ENCODE results near the gene KLHL40. TPM values are rescaled to one million over a fixed set of nuclear protein-coding genes. Genes with fewer than 3 reads are reported as not detected.

Gene KLHL40
- total and polyA plus RNA-seq, 4 donors: 0.05 TPM; not detected in 3

GRCh38 chr3:42694366-42694765 lies 9.0 kb downstream of the KLHL40 start:
- Histone ChIP-seq H3K27me3 (ENCODE audit: control insufficient read depth in 3 of 3, insufficient read depth in 3 of 3, low read length in 2 of 3) (peaks cover 0 to 3% (median 0%) of the 10 kb centered on the region in 3 donors), H3K27ac (ENCODE audit: low read depth in 1 of 2, low read length in 1 of 2) (no peak overlapping the region), H3K9me3 (ENCODE audit: control insufficient read depth in 4 of 4, insufficient read depth in 3 of 4, low read length in 3 of 4) (peaks cover 0 to 3% (median 0%) of the 10 kb centered on the region in 4 donors), H3K36me3 (ENCODE audit: control insufficient read depth in 4 of 4, insufficient read depth in 4 of 4, low read length in 4 of 4) (no peaks in the 10 kb centered on the region), H3K9ac (ENCODE audit: insufficient read depth in 1 of 2, low read length in 2 of 2) (no peak overlapping the region), H3K4me3 (no peak overlapping the region), H3K4me1 (ENCODE audit: control insufficient read depth in 5 of 5, insufficient read depth in 5 of 5, low read length in 5 of 5) (peaks cover 0 to 1% (median 0%) of the 10 kb centered on the region in 5 donors)
- DNase-seq (no peak), ATAC-seq (ENCODE audit: insufficient read depth, low FRiP score) (no peak)
- no peak for TF ChIP-seq CTCF (IDR thresholded peaks at IDR 0.05; ENCODE audit: control extremely low read depth, extremely low read depth)

- Histone ChIP-seq H3K9me3 (ENCODE audit: control insufficient read depth in 4 of 4, insufficient read depth in 3 of 4, low read length in 3 of 4) (peaks cover 0 to 3% (median 0%) of the 10 kb centered on the region in 4 donors), H3K27ac (ENCODE audit: low read depth in 1 of 2, low read length in 1 of 2) (no peak overlapping the region), H3K36me3 (ENCODE audit: control insufficient read depth in 4 of 4, insufficient read depth in 4 of 4, low read length in 4 of 4) (no peaks in the 10 kb centered on the region), H3K27me3 (ENCODE audit: control insufficient read depth in 3 of 3, insufficient read depth in 3 of 3, low read length in 2 of 3) (peaks cover 0 to 3% (median 2%) of the 10 kb centered on the region in 3 donors), H3K4me3 (no peak overlapping the region), H3K4me1 (ENCODE audit: control insufficient read depth in 5 of 5, insufficient read depth in 5 of 5, low read length in 5 of 5) (peaks cover 0 to 1% (median 0%) of the 10 kb centered on the region in 5 donors), H3K9ac (ENCODE audit: insufficient read depth in 1 of 2, low read length in 2 of 2) (no peak overlapping the region)
- ATAC-seq (ENCODE audit: insufficient read depth, low FRiP score): no peak
- 70 to 81% methylated on average over 19 of the region's 19 CpGs for WGBS, 2 donors
- no peak for DNase-seq
- TF ChIP-seq CTCF (IDR thresholded peaks at IDR 0.05; ENCODE audit: control extremely low read depth, extremely low read depth): no peak
Observed at GRCh38 chr3:42696356-42697288, 11.3 kb downstream of the KLHL40 start.

GRCh38 chr3:42697289-42698051 lies 12.1 kb downstream of the KLHL40 start:
- no peak overlapping the region for H3K9ac ChIP-seq (ENCODE audit: insufficient read depth in 1 of 2, low read length in 2 of 2)

More at GRCh38 chr3:42697289-42698051, 12.1 kb downstream of the KLHL40 start:
- ATAC-seq (ENCODE audit: insufficient read depth, low FRiP score) (no peak), DNase-seq (no peak)
- Histone ChIP-seq H3K4me1 (ENCODE audit: control insufficient read depth in 5 of 5, insufficient read depth in 5 of 5, low read length in 5 of 5) (peaks cover 0 to 1% (median 0%) of the 10 kb centered on the region in 5 donors), H3K27me3 (ENCODE audit: control insufficient read depth in 3 of 3, insufficient read depth in 3 of 3, low read length in 2 of 3) (peaks cover 0 to 3% (median 2%) of the 10 kb centered on the region in 3 donors), H3K27ac (ENCODE audit: low read depth in 1 of 2, low read length in 1 of 2) (no peak overlapping the region), H3K36me3 (ENCODE audit: control insufficient read depth in 4 of 4, insufficient read depth in 4 of 4, low read length in 4 of 4) (no peaks in the 10 kb centered on the region), H3K4me3 (no peak overlapping the region), H3K9me3 (ENCODE audit: control insufficient read depth in 4 of 4, insufficient read depth in 3 of 4, low read length in 3 of 4) (peaks cover 0 to 3% (median 0%) of the 10 kb centered on the region in 4 donors)
- WGBS, 2 donors: 88 to 89% methylated on average over 18 of the region's 18 CpGs
- TF ChIP-seq CTCF (IDR thresholded peaks at IDR 0.05; ENCODE audit: control extremely low read depth, extremely low read depth): no peak
